ENCODE measurements around the gene NAV2. TPM values are rescaled to one million over a fixed set of nuclear protein-coding genes. Genes with fewer than 3 reads are reported as not detected.

NAV2 gene
- total RNA-seq, 1 experiment from 2014 or later, result 22.7 TPM

DNA sequence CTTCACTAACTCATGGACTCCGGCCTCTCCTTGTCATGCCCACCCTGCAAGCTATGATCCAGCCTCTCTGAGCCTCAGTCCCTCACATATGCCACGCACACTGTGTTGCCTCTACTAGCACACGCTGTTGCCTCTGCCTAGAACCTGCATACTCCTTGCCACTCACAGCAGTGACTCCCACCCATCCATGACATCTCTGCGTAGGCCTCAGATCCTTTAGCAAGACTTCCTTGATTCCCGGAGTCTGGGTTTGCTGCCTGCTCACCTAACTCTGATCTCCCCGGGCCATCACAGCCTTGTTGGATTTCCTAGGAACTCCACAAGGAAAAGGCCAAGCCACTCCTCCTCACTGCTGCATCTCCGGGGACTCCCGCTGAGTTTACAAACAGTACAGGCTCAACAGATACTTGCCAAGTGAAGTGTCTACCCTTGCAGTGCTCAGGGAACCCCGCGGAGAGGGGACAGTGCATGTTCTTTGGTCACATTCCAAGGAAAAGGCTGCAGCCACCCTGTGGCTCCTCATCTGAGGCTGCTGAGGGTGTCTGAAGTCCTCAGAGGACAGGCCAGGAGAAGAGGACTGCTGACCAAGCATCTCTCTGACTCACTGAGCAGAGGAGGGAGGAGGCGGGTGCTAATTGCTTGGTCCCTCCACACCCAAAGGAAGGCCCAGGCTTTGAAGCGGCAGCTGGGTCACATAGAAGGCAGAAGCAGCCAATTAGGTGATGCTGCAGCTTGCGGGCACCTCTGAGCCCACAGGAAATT lies 42.4 kb upstream of the NAV2 start:
- DNase-seq (ENCODE audit: low read depth, low spot score), result no peak
- H3K36me3 ChIP-seq (ENCODE audit: control insufficient read depth, insufficient read depth, low read length), result no peaks in the 10 kb centered on the region
- CTCF ChIA-PET, result no interaction called here
- intact Hi-C loops (cut with micrococcal nuclease; ENCODE audit: unreplicated experiment) (no loop called here), in situ Hi-C loops (cut with HindIII; ENCODE audit: low pct_unique_long_range_greater_than_20kb, low sequenced_read_pairs) (no loop called here)
- H3K27me3 ChIP-seq (ENCODE audit: control insufficient read depth, insufficient read depth, low read length), result no peaks in the 10 kb centered on the region
- H3K4me1 ChIP-seq (ENCODE audit: control insufficient read depth, insufficient read depth, low read length), result no peaks in the 10 kb centered on the region
- no peak overlapping the region for H3K27ac ChIP-seq (ENCODE audit: low read length)
- no peak overlapping the region for H3K4me3 ChIP-seq (ENCODE audit: low read depth in 2 of 2, low read length in 2 of 2)
- POLR2A ChIA-PET, result no interaction called here
- ATAC-seq, result no peak
- no peaks in the 10 kb centered on the region for H3K9me3 ChIP-seq (ENCODE audit: control insufficient read depth, insufficient read depth, low read depth, low read length)
- no peak for TF ChIP-seq POLR2AphosphoS5 (IDR thresholded peaks at IDR 0.05; ENCODE audit: low read depth, low read length)
- TF ChIP-seq REST (IDR thresholded peaks at IDR 0.05; ENCODE audit: insufficient read depth in 1 of 2, low read depth in 2 of 2, low read length in 1 of 2), result no peak
- no peak for TF ChIP-seq TCF7L2 (IDR thresholded peaks at IDR 0.05; ENCODE audit: low read depth, low read length)
- TF ChIP-seq SIN3A (IDR thresholded peaks at IDR 0.05; ENCODE audit: borderline replicate concordance, insufficient read depth, low read depth, low read length), result no peak
- no peak for TF ChIP-seq CTCF (IDR thresholded peaks at IDR 0.05)
- no TSS peak for BruUV-seq (replicated peaks)

- ChIA-PET POLR2A (no interaction called here), CTCF (no interaction called here)
- BruUV-seq (replicated peaks), result no TSS peak
- intact Hi-C loops (cut with micrococcal nuclease; ENCODE audit: unreplicated experiment) (no loop called here), in situ Hi-C loops (cut with HindIII; ENCODE audit: low pct_unique_long_range_greater_than_20kb, low sequenced_read_pairs) (no loop called here)
- DNase-seq (ENCODE audit: low read depth, low spot score), result no peak
- no peak overlapping the region for H3K4me3 ChIP-seq (ENCODE audit: low read depth in 2 of 2, low read length in 2 of 2)
- no peaks in the 10 kb centered on the region for H3K9me3 ChIP-seq (ENCODE audit: control insufficient read depth, insufficient read depth, low read depth, low read length)
- H3K27me3 ChIP-seq (ENCODE audit: control insufficient read depth, insufficient read depth, low read length), result no peaks in the 10 kb centered on the region
- no peak for TF ChIP-seq SIN3A (IDR thresholded peaks at IDR 0.05; ENCODE audit: borderline replicate concordance, insufficient read depth, low read depth, low read length)
- TF ChIP-seq CTCF (IDR thresholded peaks at IDR 0.05), result no peak
- no peak for TF ChIP-seq REST (IDR thresholded peaks at IDR 0.05; ENCODE audit: insufficient read depth in 1 of 2, low read depth in 2 of 2, low read length in 1 of 2)
- TF ChIP-seq POLR2AphosphoS5 (IDR thresholded peaks at IDR 0.05; ENCODE audit: low read depth, low read length), result no peak
- no peak for TF ChIP-seq TCF7L2 (IDR thresholded peaks at IDR 0.05; ENCODE audit: low read depth, low read length)
- no peaks in the 10 kb centered on the region for H3K4me1 ChIP-seq (ENCODE audit: control insufficient read depth, insufficient read depth, low read length)
- no peak overlapping the region for H3K27ac ChIP-seq (ENCODE audit: low read length)
- no peaks in the 10 kb centered on the region for H3K36me3 ChIP-seq (ENCODE audit: control insufficient read depth, insufficient read depth, low read length)
- no peak for ATAC-seq
These were observed 39.9 kb upstream of the NAV2 start for GRCh38 chr11:19672586-19673206.
